Measurements from ENCODE around the gene CNTFR. TPM values are rescaled to one million over a fixed set of nuclear protein-coding genes. Genes with fewer than 3 reads are reported as not detected.

Gene CNTFR
- total and polyA plus RNA-seq, 10 donors = 2.8 to 46.8 (median 15.9) TPM

- intact Hi-C loops (cut with DNase I; ENCODE audit: low total_unique reads) = no loop called here
- WGBS, 5 donors = 66 to 89% (median 84%) methylated on average over 5 to 6 of the region's 6 CpGs
- TF ChIP-seq POLR2A (IDR thresholded peaks at IDR 0.05) (no peak), CTCF (IDR thresholded peaks at IDR 0.05 in 8 of 11, conservative IDR thresholded peaks at IDR 0.05 in 3 of 11) (no peak), POLR2AphosphoS5 (IDR thresholded peaks at IDR 0.05) (no peak)
- Histone ChIP-seq H3K9me3 (no peaks in the 10 kb centered on the region), H3K27ac (peak overlapping the region in 2 of 8 donors; percentile 28 to 60), H3K4me3 (no peak overlapping the region), H3K27me3 (replicated peaks in 1 of 7) (peaks cover 0 to 56% (median 8%) of the 10 kb centered on the region in 7 donors), H3K4me1 (peaks cover 0 to 90% (median 23%) of the 10 kb centered on the region in 6 donors), H3K36me3 (no peaks in the 10 kb centered on the region)
- DNase-seq = no peak
Measured at GRCh38 chr9:34572628-34573027, 16.9 kb downstream of the CNTFR start.

DNA sequence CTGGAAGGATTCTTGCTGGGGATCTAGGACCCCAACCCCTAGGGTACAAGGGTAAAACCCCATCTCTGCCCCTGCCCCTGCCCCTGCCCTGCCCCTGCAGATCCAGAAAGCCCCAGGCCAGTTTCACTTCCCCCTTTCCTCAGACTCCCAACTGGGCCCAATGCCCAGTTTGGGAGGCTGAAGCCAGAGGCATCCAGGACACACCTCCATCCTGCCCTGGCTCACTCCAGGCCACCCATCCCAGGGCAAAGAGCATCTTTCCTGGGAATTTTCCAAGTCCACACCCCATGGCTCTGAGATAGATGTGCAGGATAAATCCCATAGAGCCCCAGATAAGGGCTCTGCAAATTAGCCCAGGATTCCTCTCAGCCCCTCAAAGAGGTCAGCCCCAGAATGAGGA is 17.4 kb downstream of the CNTFR start:
- Histone ChIP-seq H3K27me3 (replicated peaks in 1 of 7) (peaks cover 0 to 53% (median 3%) of the 10 kb centered on the region in 7 donors), H3K27ac (peak overlapping the region in 4 of 8 donors; percentile 27 to 55 (median 39)), H3K9me3 (no peaks in the 10 kb centered on the region), H3K36me3 (no peaks in the 10 kb centered on the region), H3K4me3 (no peak overlapping the region), H3K4me1 (peaks cover 0 to 85% (median 18%) of the 10 kb centered on the region in 6 donors)
- DNase-seq = no peak
- TF ChIP-seq CTCF (IDR thresholded peaks at IDR 0.05 in 8 of 11, conservative IDR thresholded peaks at IDR 0.05 in 3 of 11) (no peak), POLR2A (IDR thresholded peaks at IDR 0.05) (no peak), POLR2AphosphoS5 (IDR thresholded peaks at IDR 0.05) (no peak)
- intact Hi-C loops (cut with DNase I; ENCODE audit: low total_unique reads) = no loop called here

GRCh38 chr9:34571481-34571810 is 18.1 kb downstream of the CNTFR start:
- peak in 2 of 3 donors; percentile 71 to 81 for TF ChIP-seq POLR2AphosphoS5 (IDR thresholded peaks at IDR 0.05)
- no peak for TF ChIP-seq CTCF (IDR thresholded peaks at IDR 0.05 in 8 of 11, conservative IDR thresholded peaks at IDR 0.05 in 3 of 11)
- no peaks in the 10 kb centered on the region for H3K9me3 ChIP-seq
- intact Hi-C loops (cut with DNase I; ENCODE audit: low total_unique reads) = no loop called here
- 73 to 85% (median 83%) methylated on average over 12 of the region's 12 CpGs for WGBS, 5 donors
- H3K4me1 ChIP-seq = peaks cover 0 to 84% (median 16%) of the 10 kb centered on the region in 6 donors
- H3K27ac ChIP-seq = peak overlapping the region in 5 of 8 donors; percentile 27 to 65 (median 50)
- H3K36me3 ChIP-seq = no peaks in the 10 kb centered on the region
- no peak for DNase-seq
- H3K4me3 ChIP-seq = no peak overlapping the region
- H3K27me3 ChIP-seq (replicated peaks in 1 of 7) = peaks cover 0 to 53% (median 0%) of the 10 kb centered on the region in 7 donors

DNA sequence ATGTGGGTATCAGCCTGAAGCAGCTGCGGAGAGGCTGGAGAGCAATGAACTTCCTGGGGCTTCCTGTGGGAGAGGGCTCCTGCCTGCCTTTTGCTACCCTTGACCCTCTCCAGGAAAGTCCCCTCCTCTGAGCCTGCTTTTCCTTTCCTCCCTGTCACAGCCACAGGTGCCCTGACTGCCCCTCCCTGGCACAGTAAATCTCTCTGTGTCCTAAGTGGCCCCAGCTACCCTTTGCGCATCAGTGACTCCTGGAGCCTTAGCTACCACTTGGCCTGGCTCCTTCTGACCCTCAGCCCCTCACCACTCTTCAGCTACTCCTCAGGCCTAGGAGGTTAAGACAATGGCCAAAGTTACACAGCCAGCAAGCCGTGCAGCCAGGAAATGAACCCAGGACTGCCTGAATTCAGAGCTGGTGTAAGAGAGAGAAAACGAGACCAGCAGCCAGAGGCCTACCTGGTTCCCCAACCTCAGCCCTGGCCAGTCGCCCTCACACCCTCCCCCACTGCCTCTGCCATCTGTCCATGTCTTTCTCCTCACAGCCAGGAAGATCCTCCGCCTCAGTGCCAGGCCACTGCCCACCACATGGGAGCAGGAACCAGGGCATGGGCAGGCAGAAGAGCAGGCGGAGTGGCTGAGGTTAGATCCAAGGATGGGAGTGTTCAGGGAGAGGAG is 18.6 kb downstream of the CNTFR start:
- Histone ChIP-seq H3K27ac (peak overlapping the region in 5 of 8 donors; percentile 48 to 65 (median 55)), H3K9me3 (no peaks in the 10 kb centered on the region), H3K27me3 (replicated peaks in 1 of 7) (peaks cover 0 to 53% (median 0%) of the 10 kb centered on the region in 7 donors), H3K36me3 (no peaks in the 10 kb centered on the region), H3K4me3 (no peak overlapping the region), H3K4me1 (peaks cover 0 to 84% (median 16%) of the 10 kb centered on the region in 6 donors)
- 58 to 78% (median 68%) methylated on average over 7 of the region's 7 CpGs for WGBS, 5 donors
- TF ChIP-seq POLR2AphosphoS5 (IDR thresholded peaks at IDR 0.05) (no peak), CTCF (IDR thresholded peaks at IDR 0.05 in 8 of 11, conservative IDR thresholded peaks at IDR 0.05 in 3 of 11) (no peak), POLR2A (IDR thresholded peaks at IDR 0.05) (no peak)
- intact Hi-C loops (cut with DNase I; ENCODE audit: low total_unique reads) = no loop called here
- no peak for DNase-seq
